ENCODE measurements around the gene SIAH3. TPM values are rescaled to one million over a fixed set of nuclear protein-coding genes. Genes with fewer than 3 reads are reported as not detected.
A peak's percentile ranks its signal among the peaks of the same experiment; 100 is the strongest.

SIAH3 gene
- total RNA-seq, 8 experiments from 2014 or later = 0.56 to 7.4 (median 3.6) TPM

DNA sequence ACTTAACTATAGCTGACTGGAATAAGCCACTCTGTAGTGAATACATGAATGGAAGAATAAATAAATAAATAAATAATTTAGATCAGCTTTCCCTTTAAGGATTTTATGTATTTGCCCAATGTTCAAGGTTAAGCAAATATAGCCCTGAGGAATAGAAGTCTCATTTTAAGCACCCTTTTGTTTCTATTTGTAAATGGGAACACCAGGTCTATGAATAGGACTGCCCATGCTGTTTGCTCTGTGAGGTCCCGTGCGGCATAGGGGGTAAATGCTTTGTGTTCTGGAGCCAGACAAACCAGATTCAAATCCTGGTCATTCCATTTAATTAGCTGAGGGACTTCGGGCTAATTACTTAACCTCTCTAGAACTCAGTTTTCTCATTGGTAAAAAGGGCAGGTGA is 120.1 kb downstream of the SIAH3 start:
- H3K27ac ChIP-seq = no peak overlapping the region
- WGBS, 10 experiments = 0 to 100% (median 76%) methylated on average over 1 to 3 of the region's 3 CpGs
- H3K4me3 ChIP-seq = no peak overlapping the region
- peaks cover 2 to 14% of the 10 kb centered on the region in 2 donors for H3K4me1 ChIP-seq (replicated peaks in 1 of 2)
- ATAC-seq (replicated peaks in 6 of 8) = no peak
- in situ Hi-C loops (cut with MboI; ENCODE audit: low pct_unique_long_range_greater_than_20kb in 2 of 9, low sequenced_read_pairs in 9 of 9, unreplicated experiment in 9 of 9) = no loop called here

- peak in 4 of 8 experiments; percentile 27 to 62 (median 37) for ATAC-seq (replicated peaks in 6 of 8)
- no peak overlapping the region for H3K27ac ChIP-seq
- peaks cover 6 to 24% of the 10 kb centered on the region in 2 donors for H3K4me1 ChIP-seq (replicated peaks in 1 of 2)
- in situ Hi-C loops (cut with MboI; ENCODE audit: low pct_unique_long_range_greater_than_20kb in 2 of 9, low sequenced_read_pairs in 9 of 9, unreplicated experiment in 9 of 9) = no loop called here
- no peak overlapping the region for H3K4me3 ChIP-seq
- WGBS, 10 experiments = 20 to 80% (median 57%) methylated on average over 1 to 4 of the region's 6 CpGs; no CpG with 5 or more reads in 6 of the 10 experiments
Observed at GRCh38 chr13:45728759-45729158, 122.8 kb downstream of the SIAH3 start.

Other genes starting within 250 kb of the SIAH3 start
- 1 to 10 TPM in 3 of 8 experiments, under 1 TPM in 4, not detected in 1; 0.56 to 2.5 (median 0.92) TPM for gene ERICH6B, start 236.0 kb downstream of the SIAH3 start, total RNA-seq
- under 1 TPM in 3 of 8 experiments, not detected in 5; 0.18 to 0.52 (median 0.49) TPM for gene CBY2, start 149.4 kb downstream of the SIAH3 start, total RNA-seq
- 10 to 100 TPM; 25.1 to 48.5 (median 32.2) TPM for gene ZC3H13, start 201.0 kb upstream of the SIAH3 start, total RNA-seq

Measured in motor neuron (in vitro differentiated cells).